ENCODE data around the gene PNPLA2. TPM values are rescaled to one million over a fixed set of nuclear protein-coding genes. Genes with fewer than 3 reads are reported as not detected.
A peak's percentile ranks its signal among the peaks of the same experiment; 100 is the strongest.

PNPLA2 gene
- total RNA-seq, 2 experiments from 2014 or later: 202 to 220 TPM

GRCh38 chr11:839280-839623 is 20.5 kb downstream of the PNPLA2 start:
- CTCF ChIA-PET: no interaction called here
- no peak overlapping the region for H3K27ac Mint-ChIP-seq
- POLR2A ChIA-PET: interaction anchor here (7.6 kb wide), 1 partner anchor 9 kb away, joined by 71 read pairs; the partner anchor contains the start of genes CD151 and CRACR2B
- H3K9me3 Mint-ChIP-seq: no peaks in the 10 kb centered on the region
- no peaks in the 10 kb centered on the region for H3K27me3 Mint-ChIP-seq
- intact Hi-C loops (cut with DNase I, micrococcal nuclease): no loop called here
- H3K36me3 Mint-ChIP-seq (ENCODE audit: low read depth): peaks cover 22% of the 10 kb centered on the region
- peaks cover 9% of the 10 kb centered on the region for H3K4me1 Mint-ChIP-seq (ENCODE audit: low read depth)
- peaks cover 0 to 1% of the 10 kb centered on the region in 2 experiments for H3K27me3 ChIP-seq (ENCODE audit: control insufficient read depth in 1 of 2, insufficient read depth in 2 of 2, low read length in 2 of 2)
- DNase-seq: no peak
- H3K4me3 Mint-ChIP-seq: no peak overlapping the region
- no peaks in the 10 kb centered on the region for H3K9me3 ChIP-seq (ENCODE audit: control insufficient read depth in 1 of 2, insufficient read depth in 1 of 2, low read length in 2 of 2)
- no peak overlapping the region for H3K27ac ChIP-seq (ENCODE audit: low read depth in 1 of 2, low read length in 2 of 2)
- ATAC-seq (ENCODE audit: poor library complexity): no peak
- no peak overlapping the region for H3K4me3 ChIP-seq (ENCODE audit: low read length)
- H3K36me3 ChIP-seq (ENCODE audit: insufficient read depth, low read length): peaks cover 28% of the 10 kb centered on the region
- TF ChIP-seq CTCF (IDR thresholded peaks at IDR 0.05): no peak
- peaks cover 47% of the 10 kb centered on the region for H3K4me1 ChIP-seq (ENCODE audit: insufficient read depth, low read length)

- intact Hi-C loops (cut with DNase I, micrococcal nuclease): loop anchor here (10.0 kb wide), 4 partner anchors 85 to 735 kb away; partner anchors contain the start of genes AP2A2 (in 1 of the 2) and DUSP8 (in 1 of the 2)
- TF ChIP-seq CTCF (IDR thresholded peaks at IDR 0.05): no peak
- ChIA-PET POLR2A (interaction anchor here (5.0 to 7.6 kb wide), 2 partner anchors 10 to 21 kb away, joined by 49 to 71 read pairs; partner anchors contain the start of genes CD151, CRACR2B and PNPLA2), CTCF (interaction anchor here (0.8 kb wide), 1 partner anchor 75 kb away, joined by 3 read pairs; no protein-coding TSS in a partner anchor)
- H3K27ac Mint-ChIP-seq: no peak overlapping the region
- no peaks in the 10 kb centered on the region for H3K27me3 Mint-ChIP-seq
- H3K4me3 ChIP-seq (ENCODE audit: low read length): no peak overlapping the region
- DNase-seq: peak in 1 of 14 experiments; percentile 40
- peaks cover 22% of the 10 kb centered on the region for H3K36me3 Mint-ChIP-seq (ENCODE audit: low read depth)
- H3K27me3 ChIP-seq (ENCODE audit: control insufficient read depth in 1 of 2, insufficient read depth in 2 of 2, low read length in 2 of 2): peaks cover 0 to 2% of the 10 kb centered on the region in 2 experiments
- H3K36me3 ChIP-seq (ENCODE audit: insufficient read depth, low read length): peaks cover 28% of the 10 kb centered on the region
- no peak overlapping the region for H3K27ac ChIP-seq (ENCODE audit: low read depth in 1 of 2, low read length in 2 of 2)
- H3K4me1 Mint-ChIP-seq (ENCODE audit: low read depth): peaks cover 6% of the 10 kb centered on the region
- no peaks in the 10 kb centered on the region for H3K9me3 ChIP-seq (ENCODE audit: control insufficient read depth in 1 of 2, insufficient read depth in 1 of 2, low read length in 2 of 2)
- no peaks in the 10 kb centered on the region for H3K9me3 Mint-ChIP-seq
- H3K4me3 Mint-ChIP-seq: peak overlapping the region; percentile 74
- no peak for ATAC-seq (ENCODE audit: poor library complexity)
- peaks cover 46% of the 10 kb centered on the region for H3K4me1 ChIP-seq (ENCODE audit: insufficient read depth, low read length)
These were observed 21.3 kb downstream of the PNPLA2 start for GRCh38 chr11:839875-840617.

- no peak for TF ChIP-seq CTCF (IDR thresholded peaks at IDR 0.05)
- H3K9me3 Mint-ChIP-seq: no peaks in the 10 kb centered on the region
- ChIA-PET CTCF (no interaction called here), POLR2A (interaction anchor here (1.0 to 7.6 kb wide), 3 partner anchors 12 to 33 kb away, joined by 4 to 71 read pairs (median 49); partner anchors contain the start of genes CD151, CRACR2B, PNPLA2 and RPLP2)
- peaks cover 22% of the 10 kb centered on the region for H3K36me3 Mint-ChIP-seq (ENCODE audit: low read depth)
- Histone ChIP-seq H3K36me3 (ENCODE audit: insufficient read depth, low read length) (peaks cover 28% of the 10 kb centered on the region), H3K4me3 (ENCODE audit: low read length) (peak overlapping the region; percentile 91), H3K9me3 (ENCODE audit: control insufficient read depth in 1 of 2, insufficient read depth in 1 of 2, low read length in 2 of 2) (no peaks in the 10 kb centered on the region), H3K27me3 (ENCODE audit: control insufficient read depth in 1 of 2, insufficient read depth in 2 of 2, low read length in 2 of 2) (peaks cover 0 to 2% of the 10 kb centered on the region in 2 experiments), H3K27ac (ENCODE audit: low read depth in 1 of 2, low read length in 2 of 2) (peak overlapping the region in 1 of 2 donors; percentile 50), H3K4me1 (ENCODE audit: insufficient read depth, low read length) (peaks cover 43% of the 10 kb centered on the region)
- peak overlapping the region; percentile 42 for H3K27ac Mint-ChIP-seq
- no peak for DNase-seq
- peaks cover 6% of the 10 kb centered on the region for H3K4me1 Mint-ChIP-seq (ENCODE audit: low read depth)
- H3K4me3 Mint-ChIP-seq: peak overlapping the region; percentile 87
- intact Hi-C loops (cut with DNase I, micrococcal nuclease): loop anchor here (1.0 to 10.0 kb wide), 6 partner anchors 22 to 733 kb away; partner anchors contain the start of genes AP2A2 (in 1 of the 2), DUSP8 (in 1 of the 2) and RPLP2 (in 1 of the 2)
- no peaks in the 10 kb centered on the region for H3K27me3 Mint-ChIP-seq
- peak; percentile 45 for ATAC-seq (ENCODE audit: poor library complexity)
These were observed 23.3 kb downstream of the PNPLA2 start for GRCh38 chr11:841981-842369.
